OCI-LY3 (cell line): ENCODE data around the gene SLC15A1.

Source experiments
- CTCF ChIP-seq: fragments of 200-600, 300-600 bp; sonication (generic); IDR thresholded peaks from 2 replicates; pipeline ENCODE4 v1.5.1; 2014; ENCODE audit warnings: antibody characterized with exemption, low read length, low read depth
- EZH2phosphoT487 ChIP-seq: fragments of 200-600 bp; shearing (Covaris generic); IDR thresholded peaks from 2 replicates; pipeline ENCODE4 v1.6.1; 2018; ENCODE audit warnings: antibody characterized with exemption, mixed run types, low read depth

- TF ChIP-seq CTCF (no peak), EZH2phosphoT487 (no peak)
Measured at GRCh38 chr13:98781045-98781444, 28.6 kb upstream of the SLC15A1 start.
